ENCODE results near the gene DIO1.
A peak's percentile ranks its signal among the peaks of the same experiment; 100 is the strongest.

DIO1 gene

GRCh38 chr1:53938136-53938830 is 44.3 kb downstream of the DIO1 start:
- no peak overlapping the region for H3K4me3 ChIP-seq (ENCODE audit: low read depth, low read length)
- TF ChIP-seq CTCF (IDR thresholded peaks at IDR 0.05; ENCODE audit: low read depth, low read length, missing control alignments) = no peak
- DNase-seq (ENCODE audit: low read depth) = no peak

GRCh38 chr1:53942127-53942957 is 48.4 kb downstream of the DIO1 start:
- DNase-seq (ENCODE audit: low read depth) = no peak
- no peak for TF ChIP-seq CTCF (IDR thresholded peaks at IDR 0.05; ENCODE audit: low read depth, low read length, missing control alignments)
- no peak overlapping the region for H3K4me3 ChIP-seq (ENCODE audit: low read depth, low read length)

GRCh38 chr1:53943090-53943489 is 49.1 kb downstream of the DIO1 start:
- DNase-seq (ENCODE audit: low read depth) = no peak
- H3K4me3 ChIP-seq (ENCODE audit: low read depth, low read length) = no peak overlapping the region
- TF ChIP-seq CTCF (IDR thresholded peaks at IDR 0.05; ENCODE audit: low read depth, low read length, missing control alignments) = no peak

- no peak overlapping the region for H3K4me3 ChIP-seq (ENCODE audit: low read depth, low read length)
- DNase-seq (ENCODE audit: low read depth) = no peak
- no peak for TF ChIP-seq CTCF (IDR thresholded peaks at IDR 0.05; ENCODE audit: low read depth, low read length, missing control alignments)
Measured at GRCh38 chr1:53943490-53944043, 49.6 kb downstream of the DIO1 start.

DNA sequence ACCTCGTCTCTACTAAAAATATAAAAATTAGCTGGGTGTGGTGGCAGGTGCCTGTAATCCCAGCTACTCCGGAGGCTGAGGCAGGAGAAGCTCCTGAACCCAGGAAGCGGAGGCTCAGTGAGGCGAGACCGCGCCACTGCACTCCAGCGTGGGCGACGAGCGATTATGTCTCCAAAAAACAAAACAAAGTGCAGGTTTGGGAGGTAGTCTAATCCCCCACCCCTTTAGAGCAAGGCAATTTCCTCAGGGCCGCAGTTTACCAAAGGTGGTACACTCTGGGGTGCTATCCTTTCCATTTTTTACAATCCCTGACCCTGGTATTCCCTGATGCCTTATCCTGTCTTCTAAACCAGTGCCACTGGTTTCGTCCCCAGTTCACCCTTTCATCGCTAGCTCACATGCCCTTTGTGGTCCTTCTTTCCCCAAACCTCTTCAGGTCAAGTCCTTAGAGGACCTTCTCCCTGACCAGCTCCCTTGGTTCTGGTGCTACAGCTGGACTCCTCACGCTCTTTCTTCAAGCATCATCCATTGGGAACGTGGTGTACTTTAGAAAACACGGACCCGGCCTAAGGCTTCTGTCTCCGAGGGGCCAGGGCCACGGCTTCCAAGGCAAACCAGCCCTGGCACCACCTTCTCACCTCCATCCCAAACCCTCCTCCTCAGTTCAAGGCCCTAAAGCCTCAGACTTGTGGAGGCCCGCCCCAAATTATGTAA is 50.6 kb downstream of the DIO1 start:
- peak overlapping the region; percentile 90 for H3K4me3 ChIP-seq (ENCODE audit: low read depth, low read length)
- no peak for DNase-seq (ENCODE audit: low read depth)
- TF ChIP-seq CTCF (IDR thresholded peaks at IDR 0.05; ENCODE audit: low read depth, low read length, missing control alignments) = no peak

DNA sequence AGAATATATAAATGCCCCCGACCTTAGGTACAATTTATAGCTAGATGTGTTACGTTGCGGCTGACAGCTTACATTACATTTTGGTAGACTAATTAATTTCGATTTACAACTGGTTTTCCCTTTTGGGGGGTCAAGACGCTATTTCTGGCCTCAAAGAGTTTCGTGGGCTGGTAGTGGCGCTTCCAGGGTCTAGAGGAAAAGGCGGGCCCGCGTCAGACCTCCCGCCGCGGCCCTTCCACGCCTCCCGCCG is 51.1 kb downstream of the DIO1 start:
- no peak for DNase-seq (ENCODE audit: low read depth)
- TF ChIP-seq CTCF (IDR thresholded peaks at IDR 0.05; ENCODE audit: low read depth, low read length, missing control alignments) = no peak
- peak overlapping the region; percentile 90 for H3K4me3 ChIP-seq (ENCODE audit: low read depth, low read length)

Data from GM12864 (cell line).